HG03103 (cell line): ENCODE results near the gene SMIM12.
"Not testable (repeated sequence)": the region's sequence is repeated elsewhere in the genome, so short reads cannot be mapped to it uniquely, and the experiment has no call there.

Source experiments
- ATAC-seq: cut with Tn5 transposase; IDR thresholded peaks from one replicate; pipeline ENCODE4 v1.9.1; 2021; ENCODE audit warnings: low read depth; ENCODE audit not compliant: unreplicated experiment

SMIM12 gene

DNA sequence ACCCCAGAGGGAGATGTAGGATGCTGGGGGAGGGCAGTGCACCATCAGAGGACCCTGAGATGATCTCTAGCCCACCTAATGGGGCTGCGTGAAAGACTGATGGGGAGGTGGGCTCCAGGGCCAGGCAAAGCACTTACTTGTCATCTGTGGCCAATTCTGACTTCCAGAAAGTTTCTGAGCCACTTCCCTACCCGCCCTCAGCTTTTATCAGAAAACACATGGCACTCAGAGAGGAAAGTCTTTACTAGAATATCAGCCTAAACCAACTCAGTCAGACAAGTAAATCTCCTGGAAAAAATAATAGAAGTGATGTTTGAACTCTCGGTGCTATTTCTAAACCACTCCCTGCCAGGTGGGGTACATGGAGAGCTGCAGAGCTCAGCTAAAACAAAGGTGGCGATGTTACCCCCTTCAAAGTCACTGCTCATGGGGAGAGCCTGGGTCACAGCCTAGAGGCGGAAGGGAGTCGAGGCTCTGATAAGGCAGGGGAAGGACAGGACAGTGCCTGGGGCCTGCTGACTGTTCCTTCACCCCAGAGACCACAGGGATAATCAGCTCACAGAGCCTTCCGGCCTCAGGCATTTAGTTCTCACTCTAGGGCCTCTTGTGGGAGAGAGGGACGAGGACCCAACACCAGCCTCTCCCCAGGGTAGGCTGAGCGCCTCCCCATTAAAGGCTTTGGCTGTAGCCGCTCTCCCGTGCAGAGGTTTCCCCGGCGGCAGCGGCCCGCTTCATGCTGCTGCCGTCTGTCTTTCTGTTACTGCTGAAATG, 14.2 kb downstream of the SMIM12 start:
- ATAC-seq, result no peak

DNA sequence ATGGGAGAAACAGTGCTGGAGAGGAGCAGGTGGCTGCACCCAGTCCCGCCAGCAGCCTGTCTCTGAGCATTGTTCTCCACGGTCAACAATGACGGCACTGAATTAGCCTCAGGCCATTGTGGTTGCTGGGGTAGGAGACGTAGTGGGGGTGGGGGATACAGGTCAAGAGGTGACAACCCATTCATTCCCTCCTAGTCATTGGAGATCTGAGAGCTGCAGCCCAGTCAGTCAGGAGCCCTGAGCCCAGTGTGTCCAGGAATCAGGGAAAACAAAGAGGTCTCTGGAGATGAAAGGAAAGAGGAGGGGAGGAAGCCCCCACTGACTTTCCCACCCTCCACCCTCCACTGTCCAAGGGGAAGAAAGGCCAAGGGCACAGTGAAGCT, 15.3 kb downstream of the SMIM12 start:
- ATAC-seq, result no peak

GRCh38 chr1:34843392-34844251, 15.9 kb downstream of the SMIM12 start:
- no peak for ATAC-seq

- ATAC-seq, result no peak
These were observed 16.6 kb downstream of the SMIM12 start for GRCh38 chr1:34842952-34843371.

DNA sequence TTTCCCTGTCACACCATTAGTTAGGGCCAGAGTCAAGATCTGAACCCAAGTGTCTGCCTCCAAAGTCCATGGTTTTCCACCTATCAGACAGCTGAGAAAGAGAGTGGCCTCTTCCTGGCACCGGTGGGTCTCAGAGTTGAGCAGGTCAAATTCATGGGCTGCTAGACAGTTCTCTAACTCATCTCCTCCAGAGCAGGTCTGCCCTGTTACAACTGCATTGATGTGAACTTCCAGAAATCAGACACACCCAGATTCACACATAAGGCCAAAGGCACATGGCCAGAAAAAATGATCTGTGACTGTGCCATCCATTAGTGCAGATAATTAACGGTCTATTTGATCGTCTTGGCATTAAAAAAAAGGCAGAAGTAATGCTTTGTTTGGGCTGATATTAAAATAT, 17.5 kb downstream of the SMIM12 start:
- ATAC-seq, result no peak

DNA sequence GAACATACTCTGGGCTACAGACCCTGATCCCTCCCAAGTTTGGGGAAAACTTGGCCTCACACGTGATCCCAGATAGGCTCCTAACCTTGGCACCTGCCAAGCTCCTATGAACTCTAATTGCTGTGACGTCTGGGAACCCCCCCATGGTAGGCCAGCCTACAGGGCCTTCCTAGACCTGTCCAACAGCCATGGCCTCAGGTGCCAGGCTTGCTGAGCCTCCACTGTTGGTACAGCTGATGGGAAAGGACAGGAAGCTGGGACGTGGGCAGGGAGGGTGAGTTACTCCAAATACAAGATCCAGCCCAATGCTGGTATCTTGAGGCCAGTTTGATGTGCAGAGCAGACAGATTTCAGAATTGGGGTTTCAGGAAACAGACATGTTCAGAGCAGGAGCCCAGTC, 19.1 kb downstream of the SMIM12 start:
- no peak for ATAC-seq

- no peak for ATAC-seq
These were observed 19.8 kb downstream of the SMIM12 start for GRCh38 chr1:34839526-34840305.

DNA sequence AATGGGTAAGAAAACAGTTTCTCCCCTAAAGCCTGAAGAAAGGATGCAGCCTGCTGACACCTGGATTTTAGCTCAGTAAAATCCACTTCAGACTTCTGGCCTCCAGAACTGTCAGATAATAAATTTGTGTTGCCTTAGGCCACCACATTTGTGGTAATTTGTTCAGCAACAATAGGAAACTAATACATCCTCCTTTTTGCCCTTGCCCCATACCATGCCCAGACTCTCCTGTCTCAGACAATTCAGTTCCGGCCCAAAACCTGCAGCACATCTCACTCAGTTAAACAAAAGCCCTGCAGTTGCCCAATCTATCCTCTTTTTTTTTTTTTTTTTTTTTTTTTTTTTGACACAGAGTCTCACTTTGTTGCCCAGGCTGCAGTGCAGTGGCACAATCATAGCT, 25.8 kb downstream of the SMIM12 start:
- no peak for ATAC-seq

DNA sequence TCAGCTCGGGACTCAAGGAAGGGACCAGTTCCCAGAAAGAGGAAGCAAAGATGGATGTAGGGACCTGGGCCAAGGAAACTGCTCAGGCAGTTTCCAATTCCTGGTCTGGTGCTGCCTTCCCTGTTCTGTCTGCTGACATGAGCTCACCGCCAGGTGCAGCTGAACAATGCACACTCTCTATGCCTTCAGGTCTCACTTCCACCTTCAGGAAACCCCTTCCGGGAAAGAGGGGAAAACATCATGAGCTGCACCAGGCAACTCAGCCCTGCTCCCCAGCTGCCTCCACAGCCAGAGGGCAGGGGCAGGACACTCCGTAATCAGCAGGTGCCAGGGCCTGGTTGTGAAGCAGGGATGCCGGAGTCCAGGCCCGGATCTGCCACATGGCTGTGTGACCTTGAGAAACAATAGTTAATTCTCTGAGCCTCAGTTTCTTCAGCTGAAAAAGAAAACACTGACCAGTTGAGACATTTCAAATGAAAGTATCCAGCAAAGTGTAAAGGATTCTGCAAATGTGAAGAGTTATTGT, 27.8 kb downstream of the SMIM12 start:
- no peak for ATAC-seq

DNA sequence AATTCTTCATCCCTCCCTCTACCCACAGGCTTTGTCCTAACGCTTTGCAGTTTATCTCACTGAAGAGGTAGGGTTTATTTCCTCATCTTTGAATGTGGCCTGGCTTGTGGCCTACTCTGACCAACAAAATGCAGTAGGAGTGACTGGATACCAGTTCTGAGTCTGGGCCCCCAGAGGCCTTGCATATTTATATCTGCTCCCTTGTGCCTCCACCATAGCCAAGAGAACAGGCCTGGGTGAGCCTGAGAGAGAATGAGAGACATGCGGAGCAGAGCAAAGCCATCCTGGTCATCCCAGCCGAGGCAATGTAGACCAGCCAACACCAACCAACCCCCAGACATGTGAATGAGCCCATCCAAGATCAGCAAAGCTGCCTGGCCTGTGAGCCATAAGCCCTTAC, 30.3 kb downstream of the SMIM12 start:
- ATAC-seq, result no peak

DNA sequence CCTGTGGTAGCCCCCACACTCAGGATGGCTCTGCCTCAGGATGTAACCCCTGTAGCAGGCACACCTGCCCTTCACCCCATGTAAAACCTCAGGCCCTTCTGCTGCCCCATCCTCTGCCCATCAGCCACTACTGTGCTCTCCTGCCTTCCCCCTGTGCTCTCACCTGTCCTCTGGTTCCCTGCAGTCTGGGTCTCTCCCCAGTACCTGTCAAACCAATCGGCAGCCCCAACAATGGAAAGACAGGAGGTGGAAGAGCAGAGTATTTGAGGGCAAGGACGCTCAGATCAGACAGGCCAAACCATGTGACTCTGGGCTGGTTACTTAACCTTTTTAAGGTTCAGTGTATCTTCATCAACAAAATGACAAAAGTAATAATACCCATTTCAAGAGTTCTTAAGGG, 30.9 kb downstream of the SMIM12 start:
- no peak for ATAC-seq

DNA sequence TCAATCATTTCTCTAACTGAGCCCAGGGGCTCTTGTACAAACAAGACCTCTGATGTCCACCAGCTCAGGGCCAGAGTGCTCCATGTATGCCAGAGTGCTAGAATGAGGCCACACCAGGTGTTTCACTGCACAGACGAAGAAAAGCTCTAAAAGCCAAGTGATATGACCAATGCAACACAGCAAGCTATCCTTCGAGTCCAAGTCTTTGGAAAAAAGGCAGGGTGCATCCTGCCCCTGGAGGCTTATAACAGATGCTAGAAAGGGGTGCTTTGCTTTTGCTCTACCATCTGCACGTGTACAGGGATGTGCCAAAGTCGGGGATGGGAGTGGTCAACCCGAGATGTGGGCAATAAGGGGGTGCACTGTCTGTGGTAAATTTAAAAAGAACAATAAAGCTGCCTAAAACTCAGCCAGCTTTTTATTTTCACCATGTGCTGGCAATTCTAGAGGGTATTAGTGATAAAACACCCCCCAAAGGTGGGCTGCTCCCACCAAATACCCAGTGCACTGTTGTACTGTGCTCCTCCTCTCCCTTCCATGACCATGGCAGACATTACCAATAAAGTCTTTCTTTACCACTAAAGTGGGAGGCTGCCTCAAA, 32.1 kb downstream of the SMIM12 start:
- ATAC-seq, result no peak

GRCh38 chr1:34825455-34826091, 34.0 kb downstream of the SMIM12 start:
- no peak for ATAC-seq

DNA sequence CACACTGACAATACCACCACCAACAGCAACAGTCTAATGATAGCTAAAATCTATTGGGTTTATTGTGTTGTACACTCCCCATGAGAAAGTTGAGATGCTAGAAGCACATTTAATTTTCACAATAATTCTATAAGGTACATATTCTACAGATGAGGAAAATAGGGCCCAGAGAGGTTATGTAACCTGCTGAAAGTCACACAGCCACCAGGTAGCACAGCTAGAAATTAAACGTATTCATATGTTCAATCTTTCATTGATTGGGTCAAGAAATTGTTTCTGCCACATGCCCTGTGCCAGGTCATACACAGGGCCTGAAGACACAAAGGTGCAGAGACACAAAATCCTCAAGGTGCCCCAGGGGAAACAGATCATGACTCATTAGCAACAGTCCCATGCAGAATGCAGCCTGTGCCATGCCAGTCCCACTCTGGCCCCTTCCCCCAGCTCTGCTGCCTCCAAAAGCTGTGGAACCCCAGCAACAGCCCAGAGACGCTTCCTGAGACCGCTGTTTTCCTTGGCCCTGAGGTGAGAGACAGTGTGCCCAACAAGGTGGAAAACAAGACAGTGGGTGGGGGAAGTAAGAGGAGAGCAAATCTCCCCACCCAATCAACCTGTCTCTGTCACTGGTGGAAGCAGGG, 34.6 kb downstream of the SMIM12 start:
- no peak for ATAC-seq

DNA sequence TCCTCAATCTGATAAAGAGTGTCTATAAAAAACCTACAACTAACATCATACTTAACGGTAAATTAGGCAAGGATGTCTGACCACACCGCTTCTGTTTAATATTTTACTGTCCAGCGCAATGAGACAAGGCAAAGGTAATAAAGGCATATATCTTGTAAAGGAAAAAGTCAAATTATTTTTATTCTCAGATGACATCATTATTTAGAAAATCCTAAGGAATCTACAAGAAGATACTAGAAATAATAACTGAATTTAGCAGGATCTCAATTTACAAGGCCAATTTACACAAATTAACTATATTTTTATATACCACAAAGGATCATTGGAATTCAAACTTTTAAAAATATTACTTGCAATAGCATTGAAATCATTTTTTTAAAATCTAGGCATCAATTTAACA, 37.3 kb downstream of the SMIM12 start:
- ATAC-seq, result no peak

DNA sequence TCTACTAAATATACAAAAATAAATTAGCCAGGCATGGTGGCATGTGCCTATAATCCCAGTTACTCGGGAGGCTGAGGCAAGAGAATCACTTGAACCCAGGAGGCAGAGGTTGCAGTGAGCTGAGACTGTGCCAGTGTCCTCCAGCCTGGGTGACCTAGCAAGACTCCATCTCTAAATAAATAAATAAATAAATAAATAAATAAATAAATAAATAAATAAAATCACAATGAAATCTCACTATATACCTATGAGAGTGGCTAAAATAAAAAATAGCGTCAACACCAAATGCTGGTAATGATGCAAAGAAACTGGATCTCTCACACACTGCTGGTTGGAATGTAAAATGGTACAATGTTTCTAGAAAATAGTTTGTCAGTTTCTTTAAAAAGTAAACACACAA, 40.7 kb downstream of the SMIM12 start:
- ATAC-seq, result not testable (repeated sequence)

GRCh38 chr1:34816778-34817177, 42.8 kb downstream of the SMIM12 start:
- ATAC-seq, result no peak

GRCh38 chr1:34816332-34816731, 43.2 kb downstream of the SMIM12 start:
- ATAC-seq, result no peak

- ATAC-seq, result not testable (repeated sequence)
These were observed 48.8 kb downstream of the SMIM12 start for GRCh38 chr1:34810781-34811180.
